HG03442 (cell line): ENCODE data around the gene SNRPA.
"Not testable (repeated sequence)": the region's sequence is repeated elsewhere in the genome, so short reads cannot be mapped to it uniquely, and the experiment has no call there.

Experiments used
- ATAC-seq: cut with Tn5 transposase; IDR thresholded peaks from one replicate; pipeline ENCODE4 v1.9.1; 2021; ENCODE audit warnings: mild to moderate bottlenecking, moderate library complexity; ENCODE audit not compliant: unreplicated experiment

The SNRPA gene

DNA sequence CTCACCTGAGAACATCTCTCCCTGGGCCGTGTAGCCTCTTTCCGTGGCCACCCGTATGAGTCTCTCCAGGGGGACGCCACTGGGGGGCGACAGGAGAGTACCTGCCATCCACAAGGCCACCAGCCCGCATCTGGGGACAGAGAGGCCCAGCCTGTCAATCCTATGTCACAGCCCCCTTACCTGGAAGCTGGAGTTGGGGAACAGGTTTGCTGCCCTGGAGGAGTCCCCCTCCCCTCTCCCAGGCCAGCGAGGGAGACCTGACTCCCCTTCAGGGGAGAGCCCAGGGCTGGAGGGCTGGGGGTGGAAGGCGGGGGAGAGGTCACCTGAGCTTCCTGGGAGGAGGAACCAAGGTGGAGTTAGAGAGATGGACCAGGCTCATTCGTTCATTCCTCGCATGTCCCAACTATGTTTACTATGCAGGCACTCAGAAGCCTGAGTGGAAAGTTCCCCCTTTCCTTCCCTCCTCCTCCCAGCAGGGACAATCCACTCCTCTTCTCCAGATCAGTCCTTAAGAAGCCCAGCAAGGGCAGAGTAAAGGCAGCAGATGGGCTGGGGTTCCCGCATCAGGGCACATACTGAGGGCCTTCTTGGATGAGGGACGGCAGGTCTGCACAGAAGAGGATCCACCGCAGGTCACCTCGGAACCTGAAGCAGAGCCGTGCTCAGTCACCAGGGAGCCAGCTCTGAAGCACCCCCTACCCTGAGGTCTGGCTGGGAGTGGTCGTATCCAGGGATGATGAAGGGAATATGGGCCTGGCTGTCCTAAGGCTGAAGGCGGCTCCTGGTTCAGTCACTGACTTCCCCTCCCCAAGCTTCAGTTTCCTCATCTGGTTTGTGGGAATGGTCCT is 6.2 kb upstream of the SNRPA start:
- ATAC-seq, result no peak

- ATAC-seq, result no peak
Measured at GRCh38 chr19:40745402-40745780, 5.6 kb upstream of the SNRPA start.

DNA sequence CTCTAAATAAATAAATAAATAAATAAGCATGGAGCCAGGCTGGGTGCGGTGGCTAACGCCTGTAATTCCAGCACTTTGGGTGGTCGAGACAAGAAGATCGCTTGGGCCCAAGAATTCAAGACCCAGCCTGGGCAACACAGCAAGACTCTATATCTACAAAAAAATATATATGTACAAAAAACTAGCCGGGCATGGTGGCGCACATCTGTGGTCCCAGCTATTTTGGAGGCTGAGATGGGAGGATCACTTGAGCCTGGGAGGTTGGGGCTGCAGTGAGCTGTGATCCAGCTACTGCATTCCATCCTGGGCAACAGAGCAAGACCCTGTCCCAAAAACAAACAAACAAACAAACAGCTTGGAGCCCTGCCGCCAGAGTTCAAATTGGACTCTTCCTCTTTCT is 3.5 kb upstream of the SNRPA start:
- ATAC-seq, result no peak

DNA sequence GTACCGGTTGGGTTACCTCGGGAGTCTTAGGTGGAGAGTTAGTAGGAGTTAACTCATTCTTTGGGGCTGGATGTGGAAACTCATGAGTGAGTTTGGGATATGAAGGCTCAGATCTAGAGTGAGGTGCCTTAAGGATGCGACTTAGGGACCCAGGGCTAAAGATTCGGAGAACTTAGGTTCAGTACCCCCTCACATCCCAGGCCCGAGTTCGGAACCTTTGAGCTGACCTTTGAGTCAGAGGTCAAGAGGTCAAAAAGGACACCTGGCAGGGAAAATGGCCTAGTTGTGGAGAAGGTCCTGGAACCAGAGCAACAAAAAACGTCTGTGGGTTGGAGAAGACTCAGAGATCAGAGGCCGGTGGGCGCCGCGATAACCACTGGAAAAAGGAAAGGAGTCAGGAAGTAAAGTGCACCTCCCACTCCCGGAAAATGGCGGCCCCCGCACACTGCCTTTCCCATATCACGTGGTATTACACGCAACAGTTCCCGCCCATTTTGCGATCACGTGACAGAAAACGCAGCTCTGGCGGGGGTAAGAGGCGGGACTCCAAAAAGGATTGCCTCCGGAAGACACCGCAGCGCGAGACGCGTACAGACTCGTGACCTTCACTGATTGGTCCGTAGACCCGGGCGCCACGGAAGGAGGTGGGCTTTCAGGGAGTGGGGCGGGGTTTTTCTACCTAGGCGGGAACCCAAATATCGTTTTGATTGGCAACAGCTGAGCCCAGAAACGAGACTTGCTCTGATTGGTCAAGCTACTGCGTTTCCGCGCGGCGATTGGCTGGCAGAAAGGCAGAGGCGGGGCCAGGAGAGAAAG is 737 bp upstream of the SNRPA start, which contains the start of gene ACTMAP:
Gene ACTMAP (minus strand): TSS at position 420 of the 816 bp plus-strand sequence. CDS start 674 bp downstream, outside the sequence.
- peak; percentile 79 for ATAC-seq

- no peak for ATAC-seq
Measured at GRCh38 chr19:40752257-40752781, 1.3 kb downstream of the SNRPA start.

DNA sequence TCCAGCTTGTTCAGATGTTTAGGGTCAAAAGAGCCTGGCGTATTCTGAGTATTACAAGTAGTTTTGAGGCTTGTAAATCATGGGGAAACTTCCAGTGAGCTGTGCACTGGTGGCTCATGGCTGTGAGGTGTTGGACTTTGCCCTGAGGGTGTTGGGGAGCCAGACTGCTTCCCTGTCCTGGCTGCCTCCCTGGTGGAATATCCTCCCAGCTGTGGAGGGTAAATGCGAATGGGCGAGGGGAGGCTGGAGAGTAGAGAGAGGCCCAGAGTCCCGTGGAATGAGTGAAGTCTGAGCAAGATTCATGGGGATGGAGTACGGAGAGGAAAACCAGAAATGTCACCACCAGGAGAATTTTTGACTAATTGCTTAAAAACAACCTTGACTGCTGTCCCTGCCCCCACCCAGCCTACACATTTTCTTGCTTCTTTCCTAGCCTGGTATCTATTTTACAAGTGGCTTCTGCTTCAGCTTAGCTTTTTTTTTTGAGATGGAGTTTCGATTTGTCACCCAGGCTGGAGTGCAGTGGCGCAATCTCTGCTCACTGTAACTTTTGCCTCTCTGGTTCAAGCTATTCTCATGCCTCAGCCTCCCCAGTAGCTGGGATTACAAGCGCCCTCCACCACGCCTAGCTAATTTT is 3.7 kb downstream of the SNRPA start:
- ATAC-seq, result no peak

- no peak for ATAC-seq
Measured at GRCh38 chr19:40755248-40755624, 4.2 kb downstream of the SNRPA start.

GRCh38 chr19:40755791-40756190 is 4.8 kb downstream of the SNRPA start:
- ATAC-seq, result no peak

GRCh38 chr19:40756502-40757110 is 5.6 kb downstream of the SNRPA start:
- ATAC-seq, result no peak

GRCh38 chr19:40758491-40758890 is 7.5 kb downstream of the SNRPA start:
- no peak for ATAC-seq

DNA sequence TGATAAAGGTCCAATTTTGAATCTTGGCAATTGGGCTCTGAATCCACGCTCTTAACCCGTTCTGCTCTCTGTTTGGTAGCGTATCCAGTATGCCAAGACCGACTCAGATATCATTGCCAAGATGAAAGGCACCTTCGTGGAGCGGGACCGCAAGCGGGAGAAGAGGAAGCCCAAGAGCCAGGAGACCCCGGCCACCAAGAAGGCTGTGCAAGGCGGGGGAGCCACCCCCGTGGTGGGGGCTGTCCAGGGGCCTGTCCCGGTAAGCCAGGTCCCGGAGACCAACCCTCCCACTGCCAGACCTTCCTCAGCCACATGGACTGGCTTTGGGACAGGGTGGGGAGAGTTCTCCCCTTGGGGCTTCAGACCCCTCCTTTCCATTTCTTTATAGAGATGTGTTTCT is 8.3 kb downstream of the SNRPA start:
- no peak for ATAC-seq

- no peak for ATAC-seq
Measured at GRCh38 chr19:40762754-40763470, 11.9 kb downstream of the SNRPA start.

DNA sequence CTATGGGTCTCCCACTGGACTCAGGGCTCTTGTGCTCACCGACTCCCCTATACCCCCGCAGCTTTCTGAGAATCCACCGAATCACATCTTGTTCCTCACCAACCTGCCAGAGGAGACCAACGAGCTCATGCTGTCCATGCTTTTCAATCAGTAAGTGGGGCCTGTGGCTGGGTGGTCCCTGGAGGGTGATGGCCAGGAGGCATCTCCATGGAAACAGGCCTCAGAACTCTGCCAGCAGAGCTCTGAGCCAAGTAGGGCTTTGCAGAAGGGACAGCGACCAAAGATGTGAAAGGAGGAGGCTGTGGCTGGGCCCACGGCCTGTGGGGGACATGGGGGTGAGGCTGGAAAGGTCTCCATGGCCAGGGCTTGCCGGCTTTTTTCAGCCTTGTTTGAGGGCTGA is 12.5 kb downstream of the SNRPA start:
- ATAC-seq, result no peak

DNA sequence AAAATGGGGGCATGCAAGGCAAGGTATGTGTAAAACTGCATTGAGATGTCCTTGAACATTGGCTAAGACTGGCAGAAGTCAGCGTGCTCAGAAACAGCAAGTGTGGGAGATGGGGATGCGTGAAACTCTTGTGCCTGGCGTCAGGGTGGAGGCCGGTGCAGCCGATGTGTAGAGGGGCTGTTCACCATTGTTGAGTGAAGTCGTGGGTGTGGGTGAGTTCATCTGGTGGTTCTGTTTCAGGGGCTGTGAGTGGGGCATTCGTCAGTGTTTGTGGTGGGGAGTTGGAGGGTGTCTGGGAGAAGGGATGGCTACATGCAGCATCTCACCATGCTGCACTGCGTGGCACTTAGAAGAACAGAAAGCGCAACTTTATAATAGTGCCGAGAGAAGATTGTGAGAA is 13.0 kb downstream of the SNRPA start:
- ATAC-seq, result no peak

- ATAC-seq, result not testable (repeated sequence)
Measured at GRCh38 chr19:40766385-40766784, 15.4 kb downstream of the SNRPA start.

GRCh38 chr19:40768869-40769268 is 17.9 kb downstream of the SNRPA start:
- no peak for ATAC-seq

GRCh38 chr19:40771101-40771862 is 20.3 kb downstream of the SNRPA start:
- not testable (repeated sequence) for ATAC-seq

GRCh38 chr19:40774916-40775631 is 24.1 kb downstream of the SNRPA start, which contains the start of gene MIA:
Gene MIA, plus strand, starts transcription at chr19:40775521. Its CDS starts 22 bp downstream, at chr19:40775543.
- no peak for ATAC-seq

DNA sequence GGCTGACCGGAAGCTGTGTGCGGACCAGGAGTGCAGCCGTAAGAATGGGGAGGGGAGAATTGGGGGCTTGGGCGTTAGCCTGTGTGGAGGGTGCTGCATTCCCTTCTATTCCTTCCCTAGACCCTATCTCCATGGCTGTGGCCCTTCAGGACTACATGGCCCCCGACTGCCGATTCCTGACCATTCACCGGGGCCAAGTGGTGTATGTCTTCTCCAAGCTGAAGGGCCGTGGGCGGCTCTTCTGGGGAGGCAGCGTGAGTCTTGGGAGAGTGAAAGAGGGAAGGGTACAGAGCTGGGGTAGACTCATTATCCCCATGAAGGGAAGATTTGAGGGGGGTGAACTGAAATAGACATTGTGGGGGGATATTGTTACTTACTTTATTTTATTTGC is 24.6 kb downstream of the SNRPA start:
- no peak for ATAC-seq
